B cell (primary cell): ENCODE data around the gene HAX1.

Source experiments
- EZH2 ChIP-seq: IDR thresholded peaks from 2 replicates; pipeline ENCODE4 v1.6.1; 2012; ENCODE audit warnings: borderline replicate concordance, low read depth, mild to moderate bottlenecking, moderate library complexity, low read length; ENCODE audit not compliant: insufficient read depth, poor library complexity, severe bottlenecking
- TF ChIP-seq, protein P1 (sequence below): fragments of 200-600 bp; IDR thresholded peaks from one replicate; pipeline ENCODE4 v1.8.0; 2022; ENCODE audit warnings: antibody characterized with exemption, mild to moderate bottlenecking

DNA sequence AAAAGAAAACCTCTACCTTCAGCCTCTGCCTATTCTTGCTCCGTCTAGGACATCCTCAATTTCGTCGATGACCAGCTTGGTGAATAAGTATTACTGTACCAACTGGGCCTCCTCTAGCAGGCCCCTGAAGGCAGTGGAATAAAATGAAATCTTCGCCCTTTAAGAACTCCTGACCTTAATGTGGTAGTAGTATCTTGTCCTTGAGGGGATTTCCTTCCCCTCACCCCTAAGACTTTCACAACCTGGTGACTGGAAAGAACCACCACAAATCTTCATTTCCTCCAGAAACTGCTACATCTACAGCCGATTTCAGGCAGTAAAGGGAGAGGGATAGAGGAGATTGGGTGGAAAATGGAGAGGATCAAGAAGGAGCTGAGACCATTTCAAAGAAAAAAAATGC is 1.6 kb upstream of the HAX1 start:
- TF ChIP-seq, protein P1, sequence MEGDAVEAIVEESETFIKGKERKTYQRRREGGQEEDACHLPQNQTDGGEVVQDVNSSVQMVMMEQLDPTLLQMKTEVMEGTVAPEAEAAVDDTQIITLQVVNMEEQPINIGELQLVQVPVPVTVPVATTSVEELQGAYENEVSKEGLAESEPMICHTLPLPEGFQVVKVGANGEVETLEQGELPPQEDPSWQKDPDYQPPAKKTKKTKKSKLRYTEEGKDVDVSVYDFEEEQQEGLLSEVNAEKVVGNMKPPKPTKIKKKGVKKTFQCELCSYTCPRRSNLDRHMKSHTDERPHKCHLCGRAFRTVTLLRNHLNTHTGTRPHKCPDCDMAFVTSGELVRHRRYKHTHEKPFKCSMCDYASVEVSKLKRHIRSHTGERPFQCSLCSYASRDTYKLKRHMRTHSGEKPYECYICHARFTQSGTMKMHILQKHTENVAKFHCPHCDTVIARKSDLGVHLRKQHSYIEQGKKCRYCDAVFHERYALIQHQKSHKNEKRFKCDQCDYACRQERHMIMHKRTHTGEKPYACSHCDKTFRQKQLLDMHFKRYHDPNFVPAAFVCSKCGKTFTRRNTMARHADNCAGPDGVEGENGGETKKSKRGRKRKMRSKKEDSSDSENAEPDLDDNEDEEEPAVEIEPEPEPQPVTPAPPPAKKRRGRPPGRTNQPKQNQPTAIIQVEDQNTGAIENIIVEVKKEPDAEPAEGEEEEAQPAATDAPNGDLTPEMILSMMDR, result no peak
- no peak for TF ChIP-seq EZH2
